ENCODE data around the gene SYT17. TPM values are rescaled to one million over a fixed set of nuclear protein-coding genes. Genes with fewer than 3 reads are reported as not detected.

The SYT17 gene
- total RNA-seq, 1 donor from 2014 or later, result 25.4 TPM

- no peaks in the 10 kb centered on the region for H3K4me1 Mint-ChIP-seq
- POLR2A ChIA-PET, result no interaction called here
- no peak for ATAC-seq (ENCODE audit: low read depth)
- no peak overlapping the region for H3K27ac Mint-ChIP-seq
- H3K4me3 Mint-ChIP-seq, result no peak overlapping the region
- TF ChIP-seq CTCF (IDR thresholded peaks at IDR 0.05), result no peak
- H3K27me3 Mint-ChIP-seq, result no peaks in the 10 kb centered on the region
- H3K36me3 Mint-ChIP-seq (ENCODE audit: low read depth), result no peaks in the 10 kb centered on the region
- intact Hi-C loops (cut with micrococcal nuclease), result no loop called here
- peaks cover 3% of the 10 kb centered on the region for H3K9me3 Mint-ChIP-seq
- DNase-seq, result no peak
- CTCF ChIA-PET, result no interaction called here
These were observed 115.6 kb downstream of the SYT17 start for GRCh38 chr16:19283637-19284036.

GRCh38 chr16:19284207-19284606 is 116.2 kb downstream of the SYT17 start:
- H3K27me3 Mint-ChIP-seq, result no peaks in the 10 kb centered on the region
- H3K4me1 Mint-ChIP-seq, result no peaks in the 10 kb centered on the region
- H3K27ac Mint-ChIP-seq, result no peak overlapping the region
- TF ChIP-seq CTCF (IDR thresholded peaks at IDR 0.05), result no peak
- POLR2A ChIA-PET, result no interaction called here
- H3K36me3 Mint-ChIP-seq (ENCODE audit: low read depth), result no peaks in the 10 kb centered on the region
- CTCF ChIA-PET, result no interaction called here
- ATAC-seq (ENCODE audit: low read depth) (no peak), DNase-seq (no peak)
- peaks cover 3% of the 10 kb centered on the region for H3K9me3 Mint-ChIP-seq
- intact Hi-C loops (cut with micrococcal nuclease), result no loop called here
- H3K4me3 Mint-ChIP-seq, result no peak overlapping the region

GRCh38 chr16:19285431-19285830 is 117.4 kb downstream of the SYT17 start, which contains the start of gene CLEC19A:
Gene CLEC19A, plus strand, starts transcription at chr16:19285731. Its CDS starts 121 bp downstream, at chr16:19285852.
- ChIA-PET CTCF (no interaction called here), POLR2A (interaction anchor here (0.6 kb wide), 1 partner anchor 1038 kb away, joined by 3 read pairs; no protein-coding TSS in a partner anchor)
- Mint-ChIP-seq H3K36me3 (ENCODE audit: low read depth) (no peaks in the 10 kb centered on the region), H3K4me1 (no peaks in the 10 kb centered on the region), H3K27me3 (peaks cover 2% of the 10 kb centered on the region), H3K9me3 (peaks cover 3% of the 10 kb centered on the region), H3K4me3 (no peak within 1 kb of the TSS), H3K27ac (no peak within 1 kb of the TSS)
- ATAC-seq (ENCODE audit: low read depth) (no peak), DNase-seq (no peak)
- intact Hi-C loops (cut with micrococcal nuclease), result no loop called here
- TF ChIP-seq CTCF (IDR thresholded peaks at IDR 0.05), result no peak

GRCh38 chr16:19286827-19287226 is 118.8 kb downstream of the SYT17 start:
- Mint-ChIP-seq H3K9me3 (peaks cover 2% of the 10 kb centered on the region), H3K36me3 (ENCODE audit: low read depth) (no peaks in the 10 kb centered on the region), H3K27me3 (peaks cover 2% of the 10 kb centered on the region), H3K4me3 (no peak overlapping the region), H3K4me1 (no peaks in the 10 kb centered on the region), H3K27ac (no peak overlapping the region)
- no peak for DNase-seq
- no peak for ATAC-seq (ENCODE audit: low read depth)
- intact Hi-C loops (cut with micrococcal nuclease), result no loop called here
- POLR2A ChIA-PET, result no interaction called here
- TF ChIP-seq CTCF (IDR thresholded peaks at IDR 0.05), result no peak
- CTCF ChIA-PET, result no interaction called here

- Mint-ChIP-seq H3K4me1 (no peaks in the 10 kb centered on the region), H3K27ac (no peak overlapping the region), H3K9me3 (no peaks in the 10 kb centered on the region), H3K4me3 (no peak overlapping the region), H3K27me3 (peaks cover 2% of the 10 kb centered on the region), H3K36me3 (ENCODE audit: low read depth) (no peaks in the 10 kb centered on the region)
- ChIA-PET POLR2A (no interaction called here), CTCF (no interaction called here)
- DNase-seq (no peak), ATAC-seq (ENCODE audit: low read depth) (no peak)
- intact Hi-C loops (cut with micrococcal nuclease), result no loop called here
- no peak for TF ChIP-seq CTCF (IDR thresholded peaks at IDR 0.05)
These were observed 119.2 kb downstream of the SYT17 start for GRCh38 chr16:19287241-19287640.
